ENCODE data around the gene B4GALNT3. TPM values are rescaled to one million over a fixed set of nuclear protein-coding genes. Genes with fewer than 3 reads are reported as not detected.

B4GALNT3 gene
- total RNA-seq, 1 donor: under 0.01 TPM

Small RNA genes lying within 50 kb of the gene (small RNA-seq; reads per million reads assigned to genes)
- gene RNU7-103P: not detected

Other genes with a start within 250 kb of the B4GALNT3 start
- not detected for gene SLC6A12, start 245.8 kb upstream of the B4GALNT3 start, total RNA-seq
- gene SLC6A13, start 197.1 kb upstream of the B4GALNT3 start, total RNA-seq: 0.27 TPM
- 71.4 TPM for gene KDM5A, start 70.6 kb upstream of the B4GALNT3 start, total RNA-seq
- gene CCDC77, start 58.3 kb upstream of the B4GALNT3 start, total RNA-seq: 4.6 TPM
- 19.4 TPM for gene NINJ2, start 203.5 kb downstream of the B4GALNT3 start, total RNA-seq

All from hematopoietic multipotent progenitor cell (in vitro differentiated cells).